LNCaP clone FGC (cell line): ENCODE data around the gene EEIG1.

Experiments
- DNase-seq: peaks from one replicate; pipeline ENCODE4 v3.0.0-alpha.2; 2011; ENCODE audit warnings: low read depth
- H3K4me3 ChIP-seq: 2 replicates; pipeline ENCODE4 v1.5.1; 2011; ENCODE audit warnings: mild to moderate bottlenecking, low read depth, low read length, control low read depth
- CTCF ChIP-seq: IDR thresholded peaks from 2 replicates; pipeline ENCODE4 v1.5.1; 2012; ENCODE audit warnings: mild to moderate bottlenecking; ENCODE audit not compliant: control insufficient read depth, insufficient read depth; ENCODE audit errors: extremely low read depth

Gene EEIG1

GRCh38 chr9:127941062-127941960 is 39.5 kb downstream of the EEIG1 start:
- H3K4me3 ChIP-seq = no peak overlapping the region
- no peak for DNase-seq
- TF ChIP-seq CTCF = no peak

GRCh38 chr9:127940593-127940992 is 40.2 kb downstream of the EEIG1 start:
- no peak overlapping the region for H3K4me3 ChIP-seq
- no peak for DNase-seq
- TF ChIP-seq CTCF = no peak

GRCh38 chr9:127938298-127938690 is 42.5 kb downstream of the EEIG1 start:
- no peak for DNase-seq
- no peak overlapping the region for H3K4me3 ChIP-seq
- no peak for TF ChIP-seq CTCF

GRCh38 chr9:127937388-127938297 is 43.1 kb downstream of the EEIG1 start, which contains the start of gene DPM2:
TSS of gene DPM2 (minus strand) at chr9:127937854. CDS start at chr9:127937820, 34 bp downstream.
- no peak for DNase-seq
- peak within 1 kb of the TSS; percentile 68 for H3K4me3 ChIP-seq
- TF ChIP-seq CTCF = no peak

- DNase-seq = no peak
- H3K4me3 ChIP-seq = peak overlapping the region; percentile 68
Measured at GRCh38 chr9:127937056-127937387, 43.8 kb downstream of the EEIG1 start.

GRCh38 chr9:127936347-127936852 is 44.4 kb downstream of the EEIG1 start:
- peak overlapping the region; percentile 68 for H3K4me3 ChIP-seq
- no peak for TF ChIP-seq CTCF
- no peak for DNase-seq

More at GRCh38 chr9:127937056-127937387, 43.8 kb downstream of the EEIG1 start:
- TF ChIP-seq CTCF = no peak
